Measurements from ENCODE around the gene SLC25A41. TPM values are rescaled to one million over a fixed set of nuclear protein-coding genes. Genes with fewer than 3 reads are reported as not detected.

SLC25A41 gene
- total and polyA plus RNA-seq, 9 of the 15 experiments (the other 6 are each of a cell fraction or from before 2014, with no cell fraction given) = 0.08 to 4.2 (median 1.6) TPM

DNA sequence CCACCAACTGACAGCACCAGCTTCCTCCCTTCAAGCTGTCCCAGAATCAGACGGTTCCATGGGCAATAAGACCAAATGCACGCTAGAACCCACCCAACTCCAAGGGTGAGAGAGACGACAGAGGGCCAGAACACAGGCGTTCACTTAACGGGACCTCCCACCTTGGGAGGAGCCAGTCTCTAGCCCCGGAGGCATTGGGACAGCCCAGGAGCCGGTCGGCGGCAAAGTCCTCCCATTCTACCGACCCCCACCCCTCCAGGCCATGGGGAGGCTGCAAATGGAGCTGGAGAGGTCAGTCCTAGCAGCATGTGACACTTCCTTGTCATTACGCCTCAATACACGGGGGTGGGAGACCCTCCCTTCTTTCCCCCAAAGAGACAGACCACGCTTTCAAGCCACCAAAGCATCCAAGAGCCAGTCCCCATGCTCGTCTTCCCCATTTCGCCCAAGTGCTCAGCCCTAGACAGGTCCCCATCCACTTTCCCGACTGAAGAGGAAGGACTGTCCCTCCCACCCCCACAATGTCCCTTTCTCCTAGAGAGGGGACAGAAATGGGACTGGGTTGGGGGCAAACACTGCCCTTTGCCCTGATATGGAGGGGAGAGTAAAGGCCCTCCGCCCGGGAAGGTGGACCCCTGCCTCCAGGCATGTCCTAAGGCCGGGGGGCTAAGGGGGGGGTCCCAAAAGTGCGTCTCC, 9.9 kb downstream of the SLC25A41 start (continued):
- TF ChIP-seq, protein P1, sequence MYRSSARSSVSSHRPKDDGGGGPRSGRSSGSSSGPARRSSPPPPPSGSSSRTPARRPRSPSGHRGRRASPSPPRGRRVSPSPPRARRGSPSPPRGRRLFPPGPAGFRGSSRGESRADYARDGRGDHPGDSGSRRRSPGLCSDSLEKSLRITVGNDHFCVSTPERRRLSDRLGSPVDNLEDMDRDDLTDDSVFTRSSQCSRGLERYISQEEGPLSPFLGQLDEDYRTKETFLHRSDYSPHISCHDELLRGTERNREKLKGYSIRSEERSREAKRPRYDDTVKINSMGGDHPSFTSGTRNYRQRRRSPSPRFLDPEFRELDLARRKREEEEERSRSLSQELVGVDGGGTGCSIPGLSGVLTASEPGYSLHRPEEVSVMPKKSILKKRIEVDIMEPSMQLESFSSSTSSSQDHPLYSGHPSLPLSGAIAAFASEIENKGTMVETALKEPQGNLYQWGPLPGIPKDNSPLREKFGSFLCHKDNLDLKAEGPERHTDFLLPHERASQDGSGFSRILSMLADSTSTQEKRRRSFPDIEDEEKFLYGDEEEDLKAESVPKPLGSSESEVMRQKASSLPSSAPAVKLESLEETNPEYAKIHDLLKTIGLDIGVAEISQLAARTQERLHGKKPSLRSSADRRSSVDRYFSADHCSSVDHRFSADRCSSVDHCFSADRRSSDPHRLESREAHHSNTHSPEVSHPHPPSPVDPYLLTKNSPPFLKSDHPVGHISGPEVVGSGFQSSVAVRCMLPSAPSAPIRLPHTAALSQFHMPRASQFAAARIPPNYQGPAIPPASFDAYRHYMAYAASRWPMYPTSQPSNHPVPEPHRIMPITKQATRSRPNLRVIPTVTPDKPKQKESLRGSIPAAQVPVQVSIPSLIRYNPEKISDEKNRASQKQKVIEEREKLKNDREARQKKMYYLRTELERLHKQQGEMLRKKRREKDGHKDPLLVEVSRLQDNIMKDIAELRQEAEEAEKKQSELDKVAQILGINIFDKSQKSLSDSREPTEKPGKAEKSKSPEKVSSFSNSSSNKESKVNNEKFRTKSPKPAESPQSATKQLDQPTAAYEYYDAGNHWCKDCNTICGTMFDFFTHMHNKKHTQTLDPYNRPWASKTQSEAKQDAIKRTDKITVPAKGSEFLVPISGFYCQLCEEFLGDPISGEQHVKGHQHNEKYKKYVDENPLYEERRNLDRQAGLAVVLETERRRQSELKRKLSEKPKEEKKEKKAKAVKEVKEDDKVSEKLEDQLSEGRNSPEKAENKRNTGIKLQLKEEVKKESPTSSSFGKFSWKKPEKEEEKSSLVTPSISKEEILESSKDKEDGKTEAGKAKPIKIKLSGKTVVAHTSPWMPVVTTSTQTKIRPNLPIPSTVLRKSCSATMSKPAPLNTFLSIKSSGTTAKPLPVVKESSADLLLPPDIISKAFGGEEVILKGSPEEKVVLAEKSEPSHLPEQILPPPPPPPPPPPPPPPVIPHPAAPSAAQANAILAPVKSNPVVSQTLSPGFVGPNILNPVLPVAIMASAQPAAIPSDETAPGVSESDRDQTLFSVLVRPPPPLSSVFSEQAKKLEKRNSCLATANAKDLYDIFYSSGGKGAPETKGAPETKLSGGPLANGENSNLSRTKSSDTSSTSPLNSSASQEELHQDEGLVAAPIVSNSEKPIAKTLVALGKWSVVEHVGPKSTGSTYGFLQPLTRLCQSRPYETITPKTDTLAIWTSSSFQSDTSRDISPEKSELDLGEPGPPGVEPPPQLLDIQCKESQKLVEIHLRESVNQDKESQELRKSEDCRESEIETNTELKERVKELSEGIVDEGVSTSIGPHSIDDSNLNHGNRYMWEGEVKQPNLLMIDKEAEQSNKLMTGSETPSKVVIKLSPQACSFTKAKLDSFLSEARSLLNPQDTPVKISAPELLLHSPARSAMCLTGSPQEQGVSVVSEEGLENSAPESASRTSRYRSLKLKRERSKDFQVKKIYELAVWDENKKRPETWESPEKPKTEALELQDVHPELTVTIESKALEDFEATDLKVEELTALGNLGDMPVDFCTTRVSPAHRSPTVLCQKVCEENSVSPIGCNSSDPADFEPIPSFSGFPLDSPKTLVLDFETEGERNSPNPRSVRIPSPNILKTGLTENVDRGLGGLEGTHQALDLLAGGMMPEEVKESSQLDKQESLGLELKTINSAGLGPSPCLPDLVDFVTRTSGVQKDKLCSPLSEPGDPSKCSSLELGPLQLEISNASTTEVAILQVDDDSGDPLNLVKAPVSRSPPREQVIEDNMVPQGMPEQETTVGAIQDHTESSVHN (IDR thresholded peaks at IDR 0.05; ENCODE audit: borderline replicate concordance in 1 of 2, low read depth in 1 of 2) = no peak
- TF ChIP-seq RBM15 (IDR thresholded peaks at IDR 0.05; ENCODE audit: insufficient read depth, low read length) (no peak), DMBX1 (CRISPR knock-in tag; IDR thresholded peaks at IDR 0.05; ENCODE audit: borderline replicate concordance) (no peak), HDAC6 (IDR thresholded peaks at IDR 0.05; ENCODE audit: low read depth, low read length) (no peak), ARID1B (IDR thresholded peaks at IDR 0.05) (no peak), NUFIP1 (IDR thresholded peaks at IDR 0.05; ENCODE audit: partially characterized antibody) (no peak), POLR2H (tag; IDR thresholded peaks at IDR 0.05; ENCODE audit: low read depth) (no peak), PTTG1 (tag; IDR thresholded peaks at IDR 0.05; ENCODE audit: low read depth) (no peak), NBN (IDR thresholded peaks at IDR 0.05; ENCODE audit: low read depth) (no peak), ZNF75A (CRISPR knock-in tag; IDR thresholded peaks at IDR 0.05) (no peak), IFI16 (CRISPR knock-in tag; IDR thresholded peaks at IDR 0.05) (no peak), ILK (tag; IDR thresholded peaks at IDR 0.05; ENCODE audit: borderline replicate concordance, low read depth) (no peak), ZNF583 (CRISPR knock-in tag; IDR thresholded peaks at IDR 0.05) (no peak), ZNF717 (CRISPR knock-in tag; IDR thresholded peaks at IDR 0.05) (no peak), BRD4 (IDR thresholded peaks at IDR 0.05) (no peak), ZNF408 (CRISPR knock-in tag; IDR thresholded peaks at IDR 0.05; ENCODE audit: low read depth) (no peak), KDM5B (IDR thresholded peaks at IDR 0.05; ENCODE audit: insufficient replicate concordance, low read depth, low read length) (peak; percentile 23), GTF2A2 (tag; IDR thresholded peaks at IDR 0.05) (no peak)
- TF ChIP-seq, protein P2, sequence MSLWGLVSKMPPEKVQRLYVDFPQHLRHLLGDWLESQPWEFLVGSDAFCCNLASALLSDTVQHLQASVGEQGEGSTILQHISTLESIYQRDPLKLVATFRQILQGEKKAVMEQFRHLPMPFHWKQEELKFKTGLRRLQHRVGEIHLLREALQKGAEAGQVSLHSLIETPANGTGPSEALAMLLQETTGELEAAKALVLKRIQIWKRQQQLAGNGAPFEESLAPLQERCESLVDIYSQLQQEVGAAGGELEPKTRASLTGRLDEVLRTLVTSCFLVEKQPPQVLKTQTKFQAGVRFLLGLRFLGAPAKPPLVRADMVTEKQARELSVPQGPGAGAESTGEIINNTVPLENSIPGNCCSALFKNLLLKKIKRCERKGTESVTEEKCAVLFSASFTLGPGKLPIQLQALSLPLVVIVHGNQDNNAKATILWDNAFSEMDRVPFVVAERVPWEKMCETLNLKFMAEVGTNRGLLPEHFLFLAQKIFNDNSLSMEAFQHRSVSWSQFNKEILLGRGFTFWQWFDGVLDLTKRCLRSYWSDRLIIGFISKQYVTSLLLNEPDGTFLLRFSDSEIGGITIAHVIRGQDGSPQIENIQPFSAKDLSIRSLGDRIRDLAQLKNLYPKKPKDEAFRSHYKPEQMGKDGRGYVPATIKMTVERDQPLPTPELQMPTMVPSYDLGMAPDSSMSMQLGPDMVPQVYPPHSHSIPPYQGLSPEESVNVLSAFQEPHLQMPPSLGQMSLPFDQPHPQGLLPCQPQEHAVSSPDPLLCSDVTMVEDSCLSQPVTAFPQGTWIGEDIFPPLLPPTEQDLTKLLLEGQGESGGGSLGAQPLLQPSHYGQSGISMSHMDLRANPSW (CRISPR knock-in tag; IDR thresholded peaks at IDR 0.05) = no peak
